ENCODE data around the gene GMDS. TPM values are rescaled to one million over a fixed set of nuclear protein-coding genes. Genes with fewer than 3 reads are reported as not detected.

Gene GMDS
- total RNA-seq, 4 donors from 2014 or later, result 3.4 to 7.2 (median 4.6) TPM

DNA sequence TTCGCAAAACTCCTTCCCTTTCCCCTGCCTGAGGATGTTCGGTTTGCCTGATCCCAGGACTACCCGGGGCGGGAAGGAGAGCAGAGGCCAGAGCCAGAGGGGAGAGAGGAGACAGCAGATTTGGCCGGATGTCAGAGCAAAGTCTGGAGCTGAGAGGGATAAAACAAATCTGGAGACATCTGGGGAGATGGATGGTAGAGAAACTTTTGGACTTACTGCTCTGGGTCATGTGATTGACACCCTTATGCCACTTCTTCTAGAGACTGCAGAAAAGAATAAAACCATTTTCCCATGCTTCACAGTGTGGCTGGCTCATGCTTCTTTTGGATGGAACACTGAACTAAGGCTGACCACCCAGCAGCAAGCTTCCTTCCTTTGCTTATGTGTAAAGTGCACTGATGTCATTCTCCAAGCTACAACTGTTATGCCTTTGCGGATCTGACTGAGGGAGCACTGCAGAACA is 461.0 kb downstream of the GMDS start:
- no peak overlapping the region for H3K27ac ChIP-seq
- in situ Hi-C loops (cut with MboI; ENCODE audit: low sequenced_read_pairs in 4 of 4), result no loop called here
- ATAC-seq (no peak), DNase-seq (no peak)
- no peaks in the 10 kb centered on the region for H3K36me3 ChIP-seq
- H3K9me3 ChIP-seq, result no peaks in the 10 kb centered on the region
- no peak for TF ChIP-seq POLR2A (IDR thresholded peaks at IDR 0.05)
- TF ChIP-seq, protein P1, sequence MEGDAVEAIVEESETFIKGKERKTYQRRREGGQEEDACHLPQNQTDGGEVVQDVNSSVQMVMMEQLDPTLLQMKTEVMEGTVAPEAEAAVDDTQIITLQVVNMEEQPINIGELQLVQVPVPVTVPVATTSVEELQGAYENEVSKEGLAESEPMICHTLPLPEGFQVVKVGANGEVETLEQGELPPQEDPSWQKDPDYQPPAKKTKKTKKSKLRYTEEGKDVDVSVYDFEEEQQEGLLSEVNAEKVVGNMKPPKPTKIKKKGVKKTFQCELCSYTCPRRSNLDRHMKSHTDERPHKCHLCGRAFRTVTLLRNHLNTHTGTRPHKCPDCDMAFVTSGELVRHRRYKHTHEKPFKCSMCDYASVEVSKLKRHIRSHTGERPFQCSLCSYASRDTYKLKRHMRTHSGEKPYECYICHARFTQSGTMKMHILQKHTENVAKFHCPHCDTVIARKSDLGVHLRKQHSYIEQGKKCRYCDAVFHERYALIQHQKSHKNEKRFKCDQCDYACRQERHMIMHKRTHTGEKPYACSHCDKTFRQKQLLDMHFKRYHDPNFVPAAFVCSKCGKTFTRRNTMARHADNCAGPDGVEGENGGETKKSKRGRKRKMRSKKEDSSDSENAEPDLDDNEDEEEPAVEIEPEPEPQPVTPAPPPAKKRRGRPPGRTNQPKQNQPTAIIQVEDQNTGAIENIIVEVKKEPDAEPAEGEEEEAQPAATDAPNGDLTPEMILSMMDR (IDR thresholded peaks at IDR 0.05 in 4 of 5, conservative IDR thresholded peaks at IDR 0.05 in 1 of 5), result no peak
- no peaks in the 10 kb centered on the region for H3K27me3 ChIP-seq
- no peak overlapping the region for H3K4me3 ChIP-seq
- H3K4me1 ChIP-seq, result no peaks in the 10 kb centered on the region
- intact Hi-C loops (cut with DNase I; ENCODE audit: low total_unique reads), result no loop called here

DNA sequence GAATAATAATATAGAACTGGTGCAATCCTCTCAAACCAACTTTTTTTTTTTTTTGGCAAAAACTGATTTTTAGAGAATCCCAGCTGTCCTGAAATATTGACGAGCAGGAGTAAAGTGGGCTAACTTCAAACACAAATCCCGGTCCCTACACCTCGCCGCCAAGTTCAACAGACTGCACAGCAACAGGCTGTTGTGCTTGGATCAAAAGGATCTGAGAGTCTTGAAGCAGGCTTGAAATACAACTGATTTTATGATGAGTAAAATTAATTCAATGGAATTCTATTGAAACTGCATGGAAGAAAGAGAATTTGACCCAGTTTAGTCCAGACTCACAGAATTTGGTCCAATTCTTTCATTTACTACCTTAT is 463.6 kb downstream of the GMDS start:
- in situ Hi-C loops (cut with MboI; ENCODE audit: low sequenced_read_pairs in 4 of 4) (no loop called here), intact Hi-C loops (cut with DNase I; ENCODE audit: low total_unique reads) (no loop called here)
- TF ChIP-seq, protein P1 (IDR thresholded peaks at IDR 0.05 in 4 of 5, conservative IDR thresholded peaks at IDR 0.05 in 1 of 5), result no peak
- no peak for TF ChIP-seq POLR2A (IDR thresholded peaks at IDR 0.05)
- H3K36me3 ChIP-seq, result no peaks in the 10 kb centered on the region
- ATAC-seq (no peak), DNase-seq (no peak)
- no peak overlapping the region for H3K27ac ChIP-seq
- H3K4me3 ChIP-seq, result no peak overlapping the region
- H3K4me1 ChIP-seq, result no peaks in the 10 kb centered on the region
- H3K27me3 ChIP-seq, result no peaks in the 10 kb centered on the region
- H3K9me3 ChIP-seq, result no peaks in the 10 kb centered on the region

DNA sequence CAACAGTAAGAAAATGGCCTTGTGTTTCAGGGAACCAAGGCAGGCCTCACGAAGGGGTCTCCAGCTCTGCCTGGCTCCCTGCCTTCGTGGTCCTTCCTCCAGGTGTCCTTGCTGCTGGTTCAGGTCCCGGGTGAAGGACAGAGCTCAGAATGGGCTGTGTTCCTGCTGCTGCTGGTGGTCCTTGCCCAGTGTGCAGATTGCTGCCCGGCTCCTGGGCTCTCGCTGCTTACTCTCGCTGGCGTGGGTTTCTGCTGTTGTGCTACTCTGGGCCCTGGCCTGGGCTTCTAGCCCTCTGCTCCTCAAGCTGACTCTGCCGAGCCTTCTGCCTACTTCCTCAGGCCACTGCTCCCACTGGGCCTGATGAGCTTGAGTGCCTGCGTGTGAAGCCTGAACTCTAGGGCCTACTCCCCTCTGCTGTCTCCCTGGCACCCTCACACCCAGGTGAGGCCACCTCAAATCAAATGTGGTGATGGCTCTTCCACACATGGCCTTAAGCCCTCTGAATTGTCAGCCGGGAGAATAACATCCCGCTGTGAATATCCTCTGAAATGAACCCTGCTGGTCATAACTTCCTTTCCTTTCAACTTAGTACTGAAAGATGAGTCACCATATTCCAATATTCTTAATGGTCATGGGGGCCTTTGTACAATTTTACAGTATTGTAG is 464.1 kb downstream of the GMDS start:
- H3K9me3 ChIP-seq, result no peaks in the 10 kb centered on the region
- intact Hi-C loops (cut with DNase I; ENCODE audit: low total_unique reads) (no loop called here), in situ Hi-C loops (cut with MboI; ENCODE audit: low sequenced_read_pairs in 4 of 4) (no loop called here)
- H3K4me3 ChIP-seq, result no peak overlapping the region
- no peak overlapping the region for H3K27ac ChIP-seq
- DNase-seq (no peak), ATAC-seq (no peak)
- no peaks in the 10 kb centered on the region for H3K4me1 ChIP-seq
- no peaks in the 10 kb centered on the region for H3K27me3 ChIP-seq
- no peaks in the 10 kb centered on the region for H3K36me3 ChIP-seq
- no peak for TF ChIP-seq POLR2A (IDR thresholded peaks at IDR 0.05)
- TF ChIP-seq, protein P1 (IDR thresholded peaks at IDR 0.05 in 4 of 5, conservative IDR thresholded peaks at IDR 0.05 in 1 of 5), result no peak

DNA sequence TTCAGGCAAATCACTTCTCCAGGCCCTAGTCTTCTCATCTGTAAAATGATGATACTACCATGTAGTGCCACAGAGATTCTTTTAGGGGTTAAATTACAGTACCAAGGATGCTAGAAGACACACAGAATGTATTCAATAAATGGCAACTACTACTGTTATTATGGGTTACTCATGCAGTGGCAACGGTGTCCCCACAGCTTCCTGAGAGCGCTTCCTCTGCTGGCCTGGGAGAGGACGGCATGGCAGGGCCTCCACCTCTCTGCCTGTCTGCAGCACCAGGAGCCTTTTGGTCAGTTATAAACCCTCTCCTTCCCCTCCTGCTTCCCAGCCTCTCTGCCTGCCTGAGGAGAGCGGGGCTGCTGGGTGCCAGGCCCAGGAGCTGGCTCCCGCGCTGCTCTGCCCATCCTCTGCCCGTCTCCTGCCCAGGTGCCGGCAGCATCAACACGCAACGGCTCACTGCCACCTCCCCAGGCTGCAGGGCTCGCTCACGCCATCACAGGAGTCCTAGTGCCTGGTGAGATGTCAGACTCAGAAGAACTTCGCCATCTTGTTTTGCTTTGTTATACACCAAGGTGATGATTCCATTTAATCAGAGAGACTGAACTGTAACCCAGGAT is 465.0 kb downstream of the GMDS start:
- Histone ChIP-seq H3K27me3 (no peaks in the 10 kb centered on the region), H3K4me1 (no peaks in the 10 kb centered on the region), H3K4me3 (no peak overlapping the region), H3K27ac (no peak overlapping the region), H3K36me3 (no peaks in the 10 kb centered on the region), H3K9me3 (no peaks in the 10 kb centered on the region)
- TF ChIP-seq, protein P1 (IDR thresholded peaks at IDR 0.05 in 4 of 5, conservative IDR thresholded peaks at IDR 0.05 in 1 of 5), result no peak
- TF ChIP-seq POLR2A (IDR thresholded peaks at IDR 0.05), result no peak
- no peak for ATAC-seq
- no peak for DNase-seq
- in situ Hi-C loops (cut with MboI; ENCODE audit: low sequenced_read_pairs in 4 of 4), result no loop called here
- intact Hi-C loops (cut with DNase I; ENCODE audit: low total_unique reads), result no loop called here

All from gastrocnemius medialis (tissue), 4 donors.